Suprapubic skin (tissue), 4 donors: Measurements from ENCODE around the gene DPAGT1. TPM values are rescaled to one million over a fixed set of nuclear protein-coding genes. Genes with fewer than 3 reads are reported as not detected.
"Not testable (repeated sequence)": the region's sequence is repeated elsewhere in the genome, so short reads cannot be mapped to it uniquely, and the experiment has no call there.

Experiments
- DNase-seq, 2 donors: peaks; one replicate each; pipeline ENCODE4 v3.0.0-alpha.2; 2019; ENCODE audit warnings: low spot score in 2 of 2
- H3K27ac ChIP-seq: fragments of 200-600 bp; sonication (generic); one replicate; pipeline ENCODE4 v1.5.1; 2019
- H3K27me3 ChIP-seq: fragments of 200-600 bp; sonication (generic); one replicate; pipeline ENCODE4 v1.5.1; 2019
- H3K36me3 ChIP-seq: fragments of 200-600 bp; sonication (generic); one replicate; pipeline ENCODE4 v1.5.1; 2019
- H3K4me1 ChIP-seq: fragments of 200-600 bp; sonication (generic); one replicate; pipeline ENCODE4 v1.5.1; 2019
- H3K4me3 ChIP-seq: fragments of 200-600 bp; sonication (generic); one replicate; pipeline ENCODE4 v1.5.1; 2019; ENCODE audit warnings: mild to moderate bottlenecking
- H3K9me3 ChIP-seq: fragments of 200-600 bp; sonication (generic); one replicate; pipeline ENCODE4 v1.5.1; 2019
- CTCF ChIP-seq, 2 donors: fragments of 200-600 bp in 1 of 2; fragments of 450-650 bp in 1 of 2; sonication (generic) in 1 of 2; IDR thresholded peaks; one replicate each; pipeline ENCODE4 v1.5.1; 2016 to 2019; ENCODE audit warnings: antibody characterized with exemption in 2 of 2, mild to moderate bottlenecking in 1 of 2, moderate library complexity in 1 of 2
- EP300 ChIP-seq: sonication (generic); formaldehyde crosslinking; IDR thresholded peaks from one replicate; pipeline ENCODE4 v1.6.1; 2017; ENCODE audit warnings: antibody characterized with exemption
- POLR2A ChIP-seq, 2 donors: fragments of 450-650 bp; IDR thresholded peaks; one replicate each; pipeline ENCODE4 v1.6.1; 2017; ENCODE audit warnings: antibody characterized with exemption in 2 of 2, mild to moderate bottlenecking in 2 of 2, moderate library complexity in 2 of 2
- POLR2AphosphoS5 ChIP-seq, 3 donors: sonication (generic); formaldehyde crosslinking; IDR thresholded peaks; one replicate each; pipeline ENCODE4 v1.6.1; 2017; ENCODE audit warnings: antibody characterized with exemption in 3 of 3
- WGBS: methylation state at CpG from one replicate; pipeline ENCODE4 v1.1.5; 2018; 5-methylcytosine and 5-hydroxymethylcytosine counted together
- total RNA-seq, 4 donors: library from RNA; depleted of rRNA; stranded (reverse); fragments of >200 nt; gene quantifications; one replicate each; pipeline ENCODE4 v1.1.0, GENCODE V29; 2016

Gene DPAGT1
- total RNA-seq, 4 donors from 2014 or later, result 21.2 to 32.2 (median 26.9) TPM

GRCh38 chr11:119077839-119078238, 23.8 kb downstream of the DPAGT1 start:
- Histone ChIP-seq H3K27ac (no peak overlapping the region), H3K36me3 (peaks cover 94% of the 10 kb centered on the region), H3K4me3 (no peak overlapping the region), H3K27me3 (no peaks in the 10 kb centered on the region), H3K4me1 (no peaks in the 10 kb centered on the region), H3K9me3 (no peaks in the 10 kb centered on the region)
- TF ChIP-seq POLR2AphosphoS5 (IDR thresholded peaks at IDR 0.05) (no peak), CTCF (IDR thresholded peaks at IDR 0.05) (no peak), EP300 (no peak), POLR2A (IDR thresholded peaks at IDR 0.05) (no peak)
- no peak for DNase-seq
- WGBS, result 82% methylated on average over 11 of the region's 11 CpGs

- Histone ChIP-seq H3K9me3 (no peaks in the 10 kb centered on the region), H3K27ac (peak within 1 kb of the TSS; percentile 93), H3K27me3 (no peaks in the 10 kb centered on the region), H3K4me3 (peak within 1 kb of the TSS; percentile 94), H3K36me3 (peaks cover 27% of the 10 kb centered on the region), H3K4me1 (peaks cover 37% of the 10 kb centered on the region)
- TF ChIP-seq EP300 (no peak), CTCF (IDR thresholded peaks at IDR 0.05) (no peak), POLR2AphosphoS5 (IDR thresholded peaks at IDR 0.05) (peak in 2 of 3 donors; percentile 36 to 74), POLR2A (IDR thresholded peaks at IDR 0.05) (peak in 1 of 2 donors; percentile 56)
- WGBS, result under 1% methylated on average over 26 of the region's 49 CpGs
- DNase-seq, result peak; percentile 99
Measured at GRCh38 chr11:119067371-119068222, 34.1 kb downstream of the DPAGT1 start, which contains the start of gene VPS11. Gene VPS11 (plus strand): TSS chr11:119067818. CDS start chr11:119067824, 6 bp downstream.

GRCh38 chr11:119065369-119065768, 36.3 kb downstream of the DPAGT1 start:
- Histone ChIP-seq H3K27ac (no peak overlapping the region), H3K4me1 (peaks cover 37% of the 10 kb centered on the region), H3K9me3 (no peaks in the 10 kb centered on the region), H3K36me3 (peaks cover 5% of the 10 kb centered on the region), H3K4me3 (no peak overlapping the region), H3K27me3 (no peaks in the 10 kb centered on the region)
- WGBS, result 67% methylated on average over 4 of the region's 4 CpGs
- TF ChIP-seq CTCF (IDR thresholded peaks at IDR 0.05), result peak in 1 of 2 donors; percentile 35
- TF ChIP-seq POLR2A (IDR thresholded peaks at IDR 0.05), result no peak
- no peak for TF ChIP-seq POLR2AphosphoS5 (IDR thresholded peaks at IDR 0.05)
- DNase-seq, result no peak

GRCh38 chr11:119062779-119063178, 38.9 kb downstream of the DPAGT1 start:
- no peaks in the 10 kb centered on the region for H3K36me3 ChIP-seq
- H3K4me1 ChIP-seq, result peaks cover 25% of the 10 kb centered on the region
- H3K9me3 ChIP-seq, result no peaks in the 10 kb centered on the region
- DNase-seq, result no peak
- H3K27me3 ChIP-seq, result no peaks in the 10 kb centered on the region
- H3K27ac ChIP-seq, result no peak overlapping the region
- TF ChIP-seq CTCF (IDR thresholded peaks at IDR 0.05), result no peak
- no peak for TF ChIP-seq POLR2AphosphoS5 (IDR thresholded peaks at IDR 0.05)
- no peak for TF ChIP-seq POLR2A (IDR thresholded peaks at IDR 0.05)
- TF ChIP-seq EP300, result no peak
- WGBS, result 48% methylated on average over 5 of the region's 5 CpGs
- no peak overlapping the region for H3K4me3 ChIP-seq

- no peak overlapping the region for H3K4me3 ChIP-seq
- TF ChIP-seq EP300, result no peak
- TF ChIP-seq POLR2A (IDR thresholded peaks at IDR 0.05), result no peak
- no peak for TF ChIP-seq POLR2AphosphoS5 (IDR thresholded peaks at IDR 0.05)
- TF ChIP-seq CTCF (IDR thresholded peaks at IDR 0.05), result no peak
- no peak for DNase-seq
- no peaks in the 10 kb centered on the region for H3K36me3 ChIP-seq
- 96% methylated on average over 3 of the region's 3 CpGs for WGBS
- H3K27me3 ChIP-seq, result no peaks in the 10 kb centered on the region
- peaks cover 21% of the 10 kb centered on the region for H3K4me1 ChIP-seq
- H3K9me3 ChIP-seq, result no peaks in the 10 kb centered on the region
- no peak overlapping the region for H3K27ac ChIP-seq
Measured at GRCh38 chr11:119061256-119061655, 40.4 kb downstream of the DPAGT1 start.

GRCh38 chr11:119059128-119059527, 42.5 kb downstream of the DPAGT1 start:
- not testable (repeated sequence) for H3K27ac ChIP-seq, H3K9me3 ChIP-seq, H3K4me3 ChIP-seq, DNase-seq, H3K27me3 ChIP-seq, H3K36me3 ChIP-seq
- peaks cover 21% of the 10 kb centered on the region for H3K4me1 ChIP-seq
- 91% methylated on average over 4 of the region's 35 CpGs for WGBS
